HFF-Myc (cell line): ENCODE results near the gene ADK.
A peak's percentile ranks its signal among the peaks of the same experiment; 100 is the strongest.

Experiments
- DNase-seq: peaks from one replicate; pipeline ENCODE4 v3.0.0-alpha.2; 2011; ENCODE audit warnings: low read depth; ENCODE audit errors: extremely low read depth
- H3K4me3 ChIP-seq: replicated peaks from 2 replicates; pipeline ENCODE4 v1.5.1; 2011; ENCODE audit warnings: low read depth, mild to moderate bottlenecking, control low read depth, low read length
- TF ChIP-seq, protein P1 (sequence below): IDR thresholded peaks from 2 replicates; pipeline ENCODE4 v1.5.1; 2012; ENCODE audit warnings: mild to moderate bottlenecking, low read depth, low read length, control low read depth; ENCODE audit errors: missing control alignments

The ADK gene

DNA sequence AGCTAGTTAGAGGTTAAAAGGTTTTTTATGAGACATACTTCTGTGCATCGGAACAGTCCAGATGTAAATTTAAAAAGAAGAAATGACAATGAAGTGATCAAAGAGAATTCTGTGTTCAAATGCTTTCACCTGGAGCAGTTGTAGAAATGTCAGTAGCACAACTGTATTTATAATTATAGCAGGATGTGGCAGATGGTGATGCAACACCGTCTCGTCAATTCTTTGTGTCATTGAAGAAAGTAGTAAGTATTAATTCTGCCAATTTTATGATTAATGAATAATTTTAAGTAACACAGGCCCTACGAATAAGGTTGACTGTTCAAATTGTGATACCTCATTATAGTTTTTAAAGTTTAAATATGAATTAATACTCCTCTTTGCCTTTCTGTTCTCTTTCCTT is 171.1 kb downstream of the ADK start:
- TF ChIP-seq, protein P1, sequence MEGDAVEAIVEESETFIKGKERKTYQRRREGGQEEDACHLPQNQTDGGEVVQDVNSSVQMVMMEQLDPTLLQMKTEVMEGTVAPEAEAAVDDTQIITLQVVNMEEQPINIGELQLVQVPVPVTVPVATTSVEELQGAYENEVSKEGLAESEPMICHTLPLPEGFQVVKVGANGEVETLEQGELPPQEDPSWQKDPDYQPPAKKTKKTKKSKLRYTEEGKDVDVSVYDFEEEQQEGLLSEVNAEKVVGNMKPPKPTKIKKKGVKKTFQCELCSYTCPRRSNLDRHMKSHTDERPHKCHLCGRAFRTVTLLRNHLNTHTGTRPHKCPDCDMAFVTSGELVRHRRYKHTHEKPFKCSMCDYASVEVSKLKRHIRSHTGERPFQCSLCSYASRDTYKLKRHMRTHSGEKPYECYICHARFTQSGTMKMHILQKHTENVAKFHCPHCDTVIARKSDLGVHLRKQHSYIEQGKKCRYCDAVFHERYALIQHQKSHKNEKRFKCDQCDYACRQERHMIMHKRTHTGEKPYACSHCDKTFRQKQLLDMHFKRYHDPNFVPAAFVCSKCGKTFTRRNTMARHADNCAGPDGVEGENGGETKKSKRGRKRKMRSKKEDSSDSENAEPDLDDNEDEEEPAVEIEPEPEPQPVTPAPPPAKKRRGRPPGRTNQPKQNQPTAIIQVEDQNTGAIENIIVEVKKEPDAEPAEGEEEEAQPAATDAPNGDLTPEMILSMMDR, result no peak
- DNase-seq, result no peak
- no peak overlapping the region for H3K4me3 ChIP-seq

DNA sequence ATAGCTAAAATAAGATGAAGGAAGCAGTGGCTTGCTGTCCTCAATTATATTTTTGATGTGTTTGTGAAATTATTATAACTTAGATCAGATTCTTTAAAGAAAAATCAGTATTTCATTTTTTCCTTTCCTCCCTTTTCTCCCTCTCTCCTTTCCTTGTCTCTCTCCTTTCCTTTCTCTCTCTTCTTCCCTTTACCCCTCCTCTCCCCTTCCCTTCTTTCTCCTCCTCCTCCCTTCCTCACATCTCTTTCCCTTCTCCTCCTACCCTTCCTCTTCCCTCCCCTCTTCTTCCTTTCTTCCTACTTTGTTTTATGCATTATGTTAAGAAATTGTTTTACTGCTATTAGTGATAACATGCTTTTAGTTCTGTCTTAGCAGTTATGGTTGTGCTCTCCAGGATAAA is 171.5 kb downstream of the ADK start:
- TF ChIP-seq, protein P1, result no peak
- no peak for DNase-seq
- H3K4me3 ChIP-seq, result no peak overlapping the region

DNA sequence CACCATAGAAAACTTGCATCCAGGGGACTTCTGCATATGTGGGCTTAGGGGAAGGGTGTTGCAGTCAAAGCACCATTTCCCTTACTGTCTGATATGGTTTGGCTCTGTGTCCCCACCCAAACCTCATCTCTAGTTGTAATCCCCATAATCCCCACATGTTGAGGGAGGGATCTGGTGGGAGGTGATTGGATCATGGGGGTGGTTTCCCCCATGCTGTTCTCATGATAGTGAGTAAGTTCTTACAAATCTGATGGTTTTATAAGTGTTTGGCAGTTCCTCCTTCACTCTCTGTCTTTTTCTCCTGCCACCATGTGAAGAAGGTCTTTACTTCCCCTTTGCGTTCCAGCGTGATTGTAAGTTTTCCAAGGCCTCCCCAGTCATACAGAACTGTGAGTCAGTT is 177.4 kb downstream of the ADK start:
- TF ChIP-seq, protein P1, result no peak
- DNase-seq, result no peak
- H3K4me3 ChIP-seq, result no peak overlapping the region

DNA sequence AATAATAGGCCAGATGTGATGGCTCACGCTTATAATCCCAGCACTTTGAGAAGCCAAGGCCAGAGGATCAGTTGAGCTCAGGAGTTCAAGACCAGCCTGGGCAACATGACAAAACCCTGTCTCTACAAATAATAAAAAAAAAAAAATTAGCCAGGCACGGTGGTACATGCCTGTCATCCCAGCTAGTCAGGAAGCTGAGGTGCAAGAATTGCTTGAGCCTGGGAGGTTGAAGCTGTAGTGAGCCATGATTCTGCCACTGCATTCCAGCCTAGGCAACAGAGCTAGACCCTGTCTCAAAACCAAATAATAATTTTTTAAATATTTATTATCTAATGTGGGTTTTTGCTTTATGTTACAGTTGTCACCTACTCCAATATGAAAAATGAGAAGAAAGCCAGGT is 178.9 kb downstream of the ADK start:
- no peak for DNase-seq
- TF ChIP-seq, protein P1, result no peak

DNA sequence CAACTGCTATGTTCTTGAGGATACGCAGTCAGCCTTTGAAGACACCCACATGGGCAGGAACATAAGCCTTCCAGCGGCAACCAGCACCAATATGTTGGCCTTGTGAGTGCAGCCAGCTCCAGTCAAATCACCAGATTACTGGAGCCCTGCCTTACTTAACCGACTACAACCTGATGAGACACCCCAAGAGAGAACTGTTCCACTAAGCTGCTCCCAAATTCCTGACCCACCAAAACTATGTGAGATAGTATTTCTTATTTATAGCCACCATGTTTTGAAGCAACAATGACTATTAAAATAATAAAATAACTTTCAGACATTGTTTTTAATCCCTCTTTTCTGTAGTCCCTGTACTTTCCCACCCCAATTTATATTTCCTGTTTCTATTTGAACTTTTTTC is 179.6 kb downstream of the ADK start:
- TF ChIP-seq, protein P1, result no peak
- DNase-seq, result no peak
- no peak overlapping the region for H3K4me3 ChIP-seq

More for the DNA sequence above, 178.9 kb downstream of the ADK start:
- H3K4me3 ChIP-seq, result no peak overlapping the region

DNA sequence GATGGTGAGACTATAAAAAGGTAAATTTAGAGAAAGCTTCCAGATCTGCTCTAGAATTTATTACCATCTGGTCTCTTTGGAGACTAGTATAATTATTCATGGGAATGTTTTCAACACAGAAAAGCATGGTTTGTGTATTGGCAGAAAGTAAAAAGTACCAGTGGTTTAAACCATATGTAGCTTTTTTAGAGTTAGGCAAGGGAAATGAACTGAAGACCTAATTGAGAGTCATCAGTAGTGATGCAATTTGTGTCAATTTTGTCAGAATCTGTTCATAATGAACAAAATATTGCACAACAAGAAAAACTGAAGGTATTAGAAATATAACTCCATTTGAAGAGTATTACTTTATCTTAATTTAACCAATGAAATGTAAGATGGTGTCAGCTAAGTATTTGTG is 181.4 kb downstream of the ADK start:
- TF ChIP-seq, protein P1, result no peak
- H3K4me3 ChIP-seq, result no peak overlapping the region
- DNase-seq, result no peak

DNA sequence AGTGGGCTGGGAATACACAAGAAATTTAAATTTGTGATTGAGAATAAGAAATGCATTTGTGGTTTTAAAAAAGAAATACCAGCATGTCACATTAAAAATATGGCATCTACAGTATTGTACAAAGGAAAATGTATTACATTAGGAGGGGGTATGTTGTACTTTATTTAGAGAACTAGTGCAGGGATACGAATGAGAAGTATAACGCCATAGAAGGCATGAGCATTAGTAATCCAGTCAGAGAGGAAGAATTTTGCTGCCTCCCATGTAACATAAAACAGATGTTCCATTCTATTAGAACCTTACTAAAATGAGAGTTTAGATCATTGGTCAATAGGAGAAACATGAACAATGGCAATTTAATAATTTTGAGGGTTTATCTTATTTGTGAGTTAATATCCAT is 182.2 kb downstream of the ADK start:
- TF ChIP-seq, protein P1, result no peak
- DNase-seq, result peak; percentile 65
- H3K4me3 ChIP-seq, result no peak overlapping the region
